Liver (tissue), 9 donors: Measurements from ENCODE around the gene KIAA1755. TPM values are rescaled to one million over a fixed set of nuclear protein-coding genes. Genes with fewer than 3 reads are reported as not detected.

Experiments
- DNase-seq: peaks from one replicate; pipeline ENCODE4 v3.0.0-alpha.2; 2017; ENCODE audit warnings: low spot score
- H3K27ac ChIP-seq, 2 donors: one replicate each; pipeline ENCODE4 v1.7.0; 2013; ENCODE audit warnings: inconsistent platforms in 2 of 2, low read length in 2 of 2, control low read depth in 1 of 2, low read depth in 1 of 2, mild to moderate bottlenecking in 1 of 2
- H3K27me3 ChIP-seq, 4 donors: one replicate each; pipeline versions ENCODE4 v1.6.1 to v1.7.0; 2013; ENCODE audit warnings: low read length in 3 of 4, inconsistent platforms in 1 of 4, mild to moderate bottlenecking in 1 of 4, moderate library complexity in 1 of 4; ENCODE audit not compliant: control insufficient read depth in 4 of 4, insufficient read depth in 4 of 4
- H3K36me3 ChIP-seq, 4 donors: one replicate each; pipeline versions ENCODE4 v1.6.1 to v1.7.0; 2013; ENCODE audit warnings: low read length in 3 of 4, mild to moderate bottlenecking in 3 of 4, low read depth in 1 of 4, moderate library complexity in 1 of 4; ENCODE audit not compliant: control insufficient read depth in 4 of 4, insufficient read depth in 3 of 4
- H3K4me1 ChIP-seq, 4 donors: one replicate each; pipeline versions ENCODE4 v1.6.1 to v1.7.0; 2013; ENCODE audit warnings: low read length in 3 of 4, mild to moderate bottlenecking in 3 of 4, moderate library complexity in 1 of 4; ENCODE audit not compliant: control insufficient read depth in 4 of 4, insufficient read depth in 4 of 4
- H3K4me3 ChIP-seq, 3 donors: one replicate each; pipeline versions ENCODE4 v1.6.1 to v1.7.0; 2013; ENCODE audit warnings: low read length in 3 of 3, control low read depth in 1 of 3, low read depth in 1 of 3, mild to moderate bottlenecking in 1 of 3
- H3K9ac ChIP-seq, 2 donors: one replicate each; pipeline ENCODE4 v1.7.0; 2013; ENCODE audit warnings: low read length in 2 of 2, mild to moderate bottlenecking in 2 of 2, moderate library complexity in 2 of 2, control low read depth in 1 of 2, low read depth in 1 of 2
- H3K9me3 ChIP-seq, 4 donors: one replicate each; pipeline versions ENCODE4 v1.6.1 to v1.7.0; 2013; ENCODE audit warnings: low read length in 3 of 4; ENCODE audit not compliant: control insufficient read depth in 4 of 4
- ATF3 ChIP-seq: IDR thresholded peaks from 2 replicates; pipeline ENCODE4 v1.6.1; 2016; ENCODE audit warnings: antibody characterized with exemption
- FOXA1 ChIP-seq: IDR thresholded peaks from 2 replicates; pipeline ENCODE4 v1.6.1; 2016; ENCODE audit warnings: antibody characterized with exemption
- FOXA2 ChIP-seq: IDR thresholded peaks from 2 replicates; pipeline ENCODE4 v1.6.1; 2016; ENCODE audit warnings: antibody characterized with exemption
- HNF4A ChIP-seq, 2 donors: conservative IDR thresholded peaks; 2 replicates each; pipeline ENCODE4 v1.6.1; 2016; ENCODE audit warnings: antibody characterized with exemption in 2 of 2, mild to moderate bottlenecking in 2 of 2
- HNF4G ChIP-seq: IDR thresholded peaks from 2 replicates; pipeline ENCODE4 v1.6.1; 2016; ENCODE audit warnings: antibody characterized with exemption
- JUND ChIP-seq, 2 donors: IDR thresholded peaks; 2 replicates each; pipeline ENCODE4 v1.6.1; 2016; ENCODE audit warnings: antibody characterized with exemption in 2 of 2
- RAD21 ChIP-seq, 2 donors: IDR thresholded peaks; 2 replicates each; pipeline ENCODE4 v1.6.1; 2016; ENCODE audit warnings: antibody characterized with exemption in 2 of 2, mild to moderate bottlenecking in 2 of 2
- REST ChIP-seq: IDR thresholded peaks from 2 replicates; pipeline ENCODE4 v1.6.1; 2016; ENCODE audit warnings: antibody characterized with exemption, mild to moderate bottlenecking
- RXRA ChIP-seq, 2 donors: IDR thresholded peaks; 2 replicates each; pipeline ENCODE4 v1.6.1; 2017 to 2018; ENCODE audit warnings: antibody characterized with exemption in 2 of 2, mild to moderate bottlenecking in 1 of 2
- SP1 ChIP-seq: IDR thresholded peaks from 2 replicates; pipeline ENCODE4 v1.6.1; 2018; ENCODE audit warnings: antibody characterized with exemption, mild to moderate bottlenecking
- YY1 ChIP-seq: IDR thresholded peaks from 2 replicates; pipeline ENCODE4 v1.6.1; 2016; ENCODE audit warnings: antibody characterized with exemption, mild to moderate bottlenecking
- WGBS: extraction: QIAGEN DNeasy Blood & Tissue Kit; methylation state at CpG from one replicate; pipeline ENCODE4 v1.1.7; 2013; 5-methylcytosine and 5-hydroxymethylcytosine counted together
- polyA plus RNA-seq, 2 donors: library from polyadenylated mRNA; stranded (reverse) in 1 of 2; unstranded in 1 of 2; fragments of 200-250 nt in 1 of 2; fragments of >200 nt in 1 of 2; fragmentation: Nextera tagmentation in 1 of 2; extraction: Ambion mirVana in 1 of 2; gene quantifications; one replicate each; pipeline versions ENCODE4 v1.2.1 to v1.2.3, GENCODE V29; 2013 to 2015
- total RNA-seq, 2 donors: library from RNA; depleted of rRNA; stranded (reverse); fragments of >200 nt; gene quantifications; one replicate each; pipeline ENCODE4 v1.2.3, GENCODE V29; 2014
- TF ChIP-seq, protein P1 (sequence below): IDR thresholded peaks from 2 replicates; pipeline ENCODE4 v1.6.1; 2016; ENCODE audit warnings: antibody characterized with exemption
- donor health status: healthy.
- donor health status: healthy.
- donor health status: healthy.
- donor health status: healthy.
- donor health status: healthy.

KIAA1755 gene
- total and polyA plus RNA-seq, 4 donors: 0.09 to 1.4 (median 0.81) TPM

DNA sequence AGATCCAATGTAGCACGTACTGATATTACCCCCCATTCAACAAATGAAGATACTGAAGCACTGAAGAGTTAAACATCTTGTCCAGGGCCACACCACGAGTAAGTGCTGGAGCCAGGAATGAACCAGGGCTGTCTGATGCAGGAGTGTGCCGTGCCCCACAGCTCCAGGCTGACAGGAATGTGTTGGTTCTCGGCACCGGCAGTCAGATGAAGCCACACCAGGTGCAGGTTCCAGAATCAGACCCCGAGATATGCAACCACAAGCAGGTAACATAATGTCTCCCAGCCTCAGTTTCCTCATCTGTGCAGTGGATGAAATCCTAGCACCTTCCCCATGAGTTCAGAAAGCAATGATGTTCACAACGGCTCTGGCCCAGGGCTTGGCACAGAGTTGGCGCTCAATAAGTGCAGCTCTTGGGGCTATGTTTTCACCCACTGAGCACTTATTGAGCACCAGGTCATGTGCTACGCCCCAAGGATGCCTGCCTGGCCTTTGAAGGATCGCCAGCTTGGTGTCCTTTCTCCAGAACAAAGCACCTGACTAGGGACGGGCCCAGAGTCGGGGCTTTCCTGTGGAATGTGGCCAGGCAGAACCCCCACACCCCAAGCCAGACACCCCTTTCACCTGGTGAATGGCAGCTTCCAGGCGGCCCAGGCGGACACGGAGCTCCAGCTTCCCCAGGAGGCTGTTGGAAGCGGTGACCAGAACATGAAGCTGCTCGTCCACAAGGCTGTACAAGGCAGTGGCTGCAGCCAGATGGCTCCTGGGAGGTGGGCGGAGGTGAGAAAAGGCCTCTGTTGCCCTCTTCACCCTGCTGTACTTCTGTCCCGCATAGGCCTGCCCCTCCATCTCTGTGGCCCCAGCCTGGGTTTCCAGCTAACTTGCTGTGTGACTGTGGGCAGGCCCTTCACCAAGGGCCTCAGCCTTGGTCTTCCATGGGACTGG lies 41.3 kb downstream of the KIAA1755 start:
- no peak overlapping the region for H3K4me3 ChIP-seq
- no peaks in the 10 kb centered on the region for H3K9me3 ChIP-seq
- H3K36me3 ChIP-seq: no peaks in the 10 kb centered on the region
- no peak overlapping the region for H3K27ac ChIP-seq
- H3K4me1 ChIP-seq: peaks cover 0 to 4% (median 0%) of the 10 kb centered on the region in 4 donors
- WGBS: 89% methylated on average over 19 of the region's 19 CpGs
- no peaks in the 10 kb centered on the region for H3K27me3 ChIP-seq
- TF ChIP-seq HNF4A (conservative IDR thresholded peaks at IDR 0.05) (no peak), RAD21 (IDR thresholded peaks at IDR 0.05) (no peak), HNF4G (no peak), JUND (IDR thresholded peaks at IDR 0.05) (no peak)
- no peak for DNase-seq
- H3K9ac ChIP-seq: no peak overlapping the region

DNA sequence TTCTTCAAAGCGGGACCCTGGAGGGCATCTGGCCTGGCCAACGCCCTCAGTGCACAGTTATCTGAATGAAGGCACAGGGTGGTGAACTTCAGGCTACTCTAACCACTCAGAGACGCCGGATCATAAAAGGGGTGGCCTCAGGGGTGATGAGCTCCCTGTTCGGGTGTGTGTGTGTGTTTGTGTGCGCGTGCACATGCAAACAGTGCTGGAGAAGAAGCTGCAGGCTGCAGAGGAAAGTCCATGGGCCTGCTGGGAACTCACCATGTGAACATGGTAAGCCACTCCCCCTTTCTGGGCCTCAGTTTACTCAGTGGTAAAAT lies 42.0 kb downstream of the KIAA1755 start:
- Histone ChIP-seq H3K27me3 (no peaks in the 10 kb centered on the region), H3K9me3 (no peaks in the 10 kb centered on the region), H3K4me3 (no peak overlapping the region), H3K4me1 (peaks cover 0 to 4% (median 0%) of the 10 kb centered on the region in 4 donors), H3K9ac (no peak overlapping the region), H3K36me3 (no peaks in the 10 kb centered on the region), H3K27ac (no peak overlapping the region)
- DNase-seq: no peak
- WGBS: 87% methylated on average over 7 of the region's 7 CpGs
- no peak for TF ChIP-seq JUND (IDR thresholded peaks at IDR 0.05)
- TF ChIP-seq YY1: no peak
- TF ChIP-seq HNF4A (conservative IDR thresholded peaks at IDR 0.05): no peak
- no peak for TF ChIP-seq SP1
- TF ChIP-seq REST: no peak
- TF ChIP-seq RXRA (IDR thresholded peaks at IDR 0.05): no peak
- TF ChIP-seq, protein P1, sequence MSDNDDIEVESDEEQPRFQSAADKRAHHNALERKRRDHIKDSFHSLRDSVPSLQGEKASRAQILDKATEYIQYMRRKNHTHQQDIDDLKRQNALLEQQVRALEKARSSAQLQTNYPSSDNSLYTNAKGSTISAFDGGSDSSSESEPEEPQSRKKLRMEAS: no peak
- no peak for TF ChIP-seq FOXA1
- no peak for TF ChIP-seq ATF3
- no peak for TF ChIP-seq FOXA2

DNA sequence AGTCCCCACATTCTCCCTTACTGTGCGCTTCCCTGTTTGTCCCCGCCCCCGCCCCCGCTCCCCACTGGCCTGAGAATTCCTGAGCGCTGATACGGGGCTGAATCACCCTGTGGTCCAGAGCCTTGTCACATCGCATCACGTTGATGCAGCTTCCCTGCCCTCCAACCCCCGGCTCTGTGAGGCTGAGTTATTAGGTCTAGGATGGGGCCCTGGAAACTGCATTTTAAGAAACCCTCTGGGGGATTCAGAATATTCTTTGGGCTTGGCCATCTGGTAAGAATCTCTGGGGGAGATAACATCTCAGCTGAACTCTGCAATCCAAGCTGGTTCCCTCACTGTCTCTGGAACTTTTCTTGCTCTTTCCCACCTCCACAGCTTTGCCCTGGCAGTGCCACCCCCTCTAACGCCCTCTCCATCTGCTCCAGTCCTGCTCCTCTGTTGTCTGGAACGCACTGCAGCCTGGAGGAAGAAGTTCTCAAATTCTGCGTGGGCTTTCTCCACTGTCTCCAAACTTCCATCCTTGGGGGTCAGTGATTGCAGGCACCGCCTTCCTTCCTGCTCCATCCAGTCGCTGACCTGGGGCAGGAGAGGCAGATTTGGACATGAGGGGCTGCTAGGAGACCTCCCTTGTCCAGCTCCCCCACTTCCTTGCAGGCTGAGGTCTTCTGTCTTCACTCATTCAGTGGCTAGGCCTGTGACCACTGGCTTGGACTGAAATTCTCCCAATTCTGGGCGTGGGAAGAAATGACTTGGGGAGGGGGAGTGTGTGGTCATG lies 42.6 kb downstream of the KIAA1755 start:
- no peaks in the 10 kb centered on the region for H3K27me3 ChIP-seq
- DNase-seq: no peak
- H3K9ac ChIP-seq: no peak overlapping the region
- H3K27ac ChIP-seq: no peak overlapping the region
- TF ChIP-seq FOXA1 (no peak), REST (no peak), HNF4G (no peak), FOXA2 (no peak)
- no peaks in the 10 kb centered on the region for H3K36me3 ChIP-seq
- WGBS: 80% methylated on average over 15 of the region's 15 CpGs
- no peak overlapping the region for H3K4me3 ChIP-seq
- H3K9me3 ChIP-seq: no peaks in the 10 kb centered on the region
- H3K4me1 ChIP-seq: peaks cover 0 to 4% (median 0%) of the 10 kb centered on the region in 4 donors
